ENCODE results near the gene AKAP8L.

AKAP8L gene

GRCh38 chr19:15424121-15424520 is 5.3 kb upstream of the AKAP8L start:
- Histone ChIP-seq H3K36me3 (ENCODE audit: control insufficient read depth, insufficient read depth, low read length) (peaks cover 16% of the 10 kb centered on the region), H3K18ac (ENCODE audit: low read length) (no peak overlapping the region)
- WGBS (ENCODE audit: extremely low coverage, insufficient coverage, low lambda C conversion rate): no CpG with 5 or more reads among the region's 13 CpGs

GRCh38 chr19:15423130-15423529 is 4.3 kb upstream of the AKAP8L start:
- no peak overlapping the region for H3K4ac ChIP-seq (ENCODE audit: low read depth, low read length)
- H3K4me3 ChIP-seq (ENCODE audit: low read length): no peak overlapping the region
- no peaks in the 10 kb centered on the region for H3K4me1 ChIP-seq (ENCODE audit: control insufficient read depth, low read depth, low read length)
- H2BK15ac ChIP-seq (replicated peaks; ENCODE audit: low read depth): no peak overlapping the region
- no peak overlapping the region for H2AK5ac ChIP-seq (ENCODE audit: low read length)
- H3K79me2 ChIP-seq (ENCODE audit: control insufficient read depth, insufficient read depth, low read length): peaks cover 6% of the 10 kb centered on the region
- H3K36me3 ChIP-seq (ENCODE audit: control insufficient read depth, insufficient read depth, low read length): peaks cover 16% of the 10 kb centered on the region
- H4K5ac ChIP-seq (ENCODE audit: low read length): no peak overlapping the region
- no peak overlapping the region for H4K8ac ChIP-seq (ENCODE audit: low read depth, low read length)
- H3K4me2 ChIP-seq (ENCODE audit: low read length): no peak overlapping the region
- no peak overlapping the region for H3K56ac ChIP-seq (ENCODE audit: low read length)
- no peak overlapping the region for H3K9ac ChIP-seq (ENCODE audit: low read length)
- no peak overlapping the region for H3K18ac ChIP-seq (ENCODE audit: low read length)
- H3K27me3 ChIP-seq (ENCODE audit: insufficient read depth, low read length, poor library complexity): no peaks in the 10 kb centered on the region
- H2BK120ac ChIP-seq (ENCODE audit: low read depth, low read length): no peak overlapping the region
- H3K23ac ChIP-seq (ENCODE audit: low read length): no peak overlapping the region
- no CpG with 5 or more reads among the region's 6 CpGs for WGBS (ENCODE audit: extremely low coverage, insufficient coverage, low lambda C conversion rate)
- DNase-seq: no peak
- H3K79me1 ChIP-seq (ENCODE audit: low read length): no peaks in the 10 kb centered on the region
- H3K27ac ChIP-seq (ENCODE audit: low read depth, low read length): no peak overlapping the region
- H2BK5ac ChIP-seq (ENCODE audit: low read length): no peak overlapping the region

More at GRCh38 chr19:15424121-15424520, 5.3 kb upstream of the AKAP8L start:
- no peak overlapping the region for H4K8ac ChIP-seq (ENCODE audit: low read depth, low read length)
- H3K79me2 ChIP-seq (ENCODE audit: control insufficient read depth, insufficient read depth, low read length): peaks cover 2% of the 10 kb centered on the region
- DNase-seq: no peak
- no peak overlapping the region for H3K27ac ChIP-seq (ENCODE audit: low read depth, low read length)
- no peak overlapping the region for H3K23ac ChIP-seq (ENCODE audit: low read length)
- H3K27me3 ChIP-seq (ENCODE audit: insufficient read depth, low read length, poor library complexity): no peaks in the 10 kb centered on the region
- H3K9ac ChIP-seq (ENCODE audit: low read length): no peak overlapping the region
- H3K56ac ChIP-seq (ENCODE audit: low read length): no peak overlapping the region
- H3K4me1 ChIP-seq (ENCODE audit: control insufficient read depth, low read depth, low read length): no peaks in the 10 kb centered on the region
- H4K5ac ChIP-seq (ENCODE audit: low read length): no peak overlapping the region
- H3K4me2 ChIP-seq (ENCODE audit: low read length): no peak overlapping the region
- H2BK15ac ChIP-seq (replicated peaks; ENCODE audit: low read depth): no peak overlapping the region
- no peak overlapping the region for H2AK5ac ChIP-seq (ENCODE audit: low read length)
- H3K79me1 ChIP-seq (ENCODE audit: low read length): peaks cover 3% of the 10 kb centered on the region
- no peak overlapping the region for H3K4me3 ChIP-seq (ENCODE audit: low read length)
- no peak overlapping the region for H3K4ac ChIP-seq (ENCODE audit: low read depth, low read length)
- H2BK5ac ChIP-seq (ENCODE audit: low read length): no peak overlapping the region
- H2BK120ac ChIP-seq (ENCODE audit: low read depth, low read length): no peak overlapping the region

GRCh38 chr19:15422296-15423075 is 3.7 kb upstream of the AKAP8L start:
- H2BK15ac ChIP-seq (replicated peaks; ENCODE audit: low read depth): no peak overlapping the region
- no peak overlapping the region for H3K4me3 ChIP-seq (ENCODE audit: low read length)
- H3K23ac ChIP-seq (ENCODE audit: low read length): no peak overlapping the region
- no CpG with 5 or more reads among the region's 22 CpGs for WGBS (ENCODE audit: extremely low coverage, insufficient coverage, low lambda C conversion rate)
- no peak overlapping the region for H3K9ac ChIP-seq (ENCODE audit: low read length)
- H3K56ac ChIP-seq (ENCODE audit: low read length): no peak overlapping the region
- H3K27me3 ChIP-seq (ENCODE audit: insufficient read depth, low read length, poor library complexity): no peaks in the 10 kb centered on the region
- no peak overlapping the region for H2BK120ac ChIP-seq (ENCODE audit: low read depth, low read length)
- no peak overlapping the region for H3K4me2 ChIP-seq (ENCODE audit: low read length)
- peaks cover 1% of the 10 kb centered on the region for H3K4me1 ChIP-seq (ENCODE audit: control insufficient read depth, low read depth, low read length)
- DNase-seq: no peak
- H3K36me3 ChIP-seq (ENCODE audit: control insufficient read depth, insufficient read depth, low read length): peaks cover 16% of the 10 kb centered on the region
- no peak overlapping the region for H2BK5ac ChIP-seq (ENCODE audit: low read length)
- H3K18ac ChIP-seq (ENCODE audit: low read length): no peak overlapping the region
- no peaks in the 10 kb centered on the region for H3K79me1 ChIP-seq (ENCODE audit: low read length)
- no peak overlapping the region for H4K5ac ChIP-seq (ENCODE audit: low read length)
- peaks cover 13% of the 10 kb centered on the region for H3K79me2 ChIP-seq (ENCODE audit: control insufficient read depth, insufficient read depth, low read length)
- no peak overlapping the region for H3K27ac ChIP-seq (ENCODE audit: low read depth, low read length)
- H2AK5ac ChIP-seq (ENCODE audit: low read length): no peak overlapping the region
- H4K8ac ChIP-seq (ENCODE audit: low read depth, low read length): no peak overlapping the region
- H3K4ac ChIP-seq (ENCODE audit: low read depth, low read length): no peak overlapping the region

GRCh38 chr19:15421721-15422260 is 3.0 kb upstream of the AKAP8L start:
- no CpG with 5 or more reads among the region's 15 CpGs for WGBS (ENCODE audit: extremely low coverage, insufficient coverage, low lambda C conversion rate)

GRCh38 chr19:15421136-15421695 is 2.4 kb upstream of the AKAP8L start:
- Histone ChIP-seq H3K36me3 (ENCODE audit: control insufficient read depth, insufficient read depth, low read length) (peaks cover 12% of the 10 kb centered on the region), H2BK120ac (ENCODE audit: low read depth, low read length) (no peak overlapping the region), H3K18ac (ENCODE audit: low read length) (no peak overlapping the region), H3K27me3 (ENCODE audit: insufficient read depth, low read length, poor library complexity) (no peaks in the 10 kb centered on the region), H2BK5ac (ENCODE audit: low read length) (no peak overlapping the region), H3K79me1 (ENCODE audit: low read length) (peaks cover 1% of the 10 kb centered on the region), H3K9ac (ENCODE audit: low read length) (no peak overlapping the region), H4K8ac (ENCODE audit: low read depth, low read length) (no peak overlapping the region), H2BK15ac (replicated peaks; ENCODE audit: low read depth) (no peak overlapping the region), H3K4me1 (ENCODE audit: control insufficient read depth, low read depth, low read length) (peaks cover 3% of the 10 kb centered on the region), H3K4me3 (ENCODE audit: low read length) (no peak overlapping the region), H3K23ac (ENCODE audit: low read length) (no peak overlapping the region), H3K79me2 (ENCODE audit: control insufficient read depth, insufficient read depth, low read length) (peaks cover 25% of the 10 kb centered on the region), H3K4me2 (ENCODE audit: low read length) (no peak overlapping the region), H2AK5ac (ENCODE audit: low read length) (no peak overlapping the region), H4K5ac (ENCODE audit: low read length) (no peak overlapping the region), H3K27ac (ENCODE audit: low read depth, low read length) (no peak overlapping the region), H3K4ac (ENCODE audit: low read depth, low read length) (no peak overlapping the region), H3K56ac (ENCODE audit: low read length) (no peak overlapping the region)
- WGBS (ENCODE audit: extremely low coverage, insufficient coverage, low lambda C conversion rate): no CpG with 5 or more reads among the region's 12 CpGs
- no peak for DNase-seq

More at GRCh38 chr19:15421721-15422260, 3.0 kb upstream of the AKAP8L start:
- peaks cover 15% of the 10 kb centered on the region for H3K36me3 ChIP-seq (ENCODE audit: control insufficient read depth, insufficient read depth, low read length)
- no peak overlapping the region for H3K27ac ChIP-seq (ENCODE audit: low read depth, low read length)
- no peak overlapping the region for H2BK5ac ChIP-seq (ENCODE audit: low read length)
- H4K5ac ChIP-seq (ENCODE audit: low read length): no peak overlapping the region
- H2AK5ac ChIP-seq (ENCODE audit: low read length): no peak overlapping the region
- DNase-seq: no peak
- H2BK120ac ChIP-seq (ENCODE audit: low read depth, low read length): no peak overlapping the region
- no peak overlapping the region for H3K9ac ChIP-seq (ENCODE audit: low read length)
- H3K27me3 ChIP-seq (ENCODE audit: insufficient read depth, low read length, poor library complexity): no peaks in the 10 kb centered on the region
- H3K56ac ChIP-seq (ENCODE audit: low read length): no peak overlapping the region
- H3K23ac ChIP-seq (ENCODE audit: low read length): no peak overlapping the region
- H2BK15ac ChIP-seq (replicated peaks; ENCODE audit: low read depth): no peak overlapping the region
- no peak overlapping the region for H3K18ac ChIP-seq (ENCODE audit: low read length)
- no peak overlapping the region for H4K8ac ChIP-seq (ENCODE audit: low read depth, low read length)
- peaks cover 20% of the 10 kb centered on the region for H3K79me2 ChIP-seq (ENCODE audit: control insufficient read depth, insufficient read depth, low read length)
- no peaks in the 10 kb centered on the region for H3K79me1 ChIP-seq (ENCODE audit: low read length)
- H3K4ac ChIP-seq (ENCODE audit: low read depth, low read length): no peak overlapping the region
- H3K4me2 ChIP-seq (ENCODE audit: low read length): no peak overlapping the region
- no peak overlapping the region for H3K4me3 ChIP-seq (ENCODE audit: low read length)
- peaks cover 3% of the 10 kb centered on the region for H3K4me1 ChIP-seq (ENCODE audit: control insufficient read depth, low read depth, low read length)
